ENCODE data around the gene GNG14. TPM values are rescaled to one million over a fixed set of nuclear protein-coding genes. Genes with fewer than 3 reads are reported as not detected.

GNG14 gene
- total and polyA plus RNA-seq, 10 of the 15 experiments (the other 5 are each of a cell fraction or from before 2014, with no cell fraction given): not detected

DNA sequence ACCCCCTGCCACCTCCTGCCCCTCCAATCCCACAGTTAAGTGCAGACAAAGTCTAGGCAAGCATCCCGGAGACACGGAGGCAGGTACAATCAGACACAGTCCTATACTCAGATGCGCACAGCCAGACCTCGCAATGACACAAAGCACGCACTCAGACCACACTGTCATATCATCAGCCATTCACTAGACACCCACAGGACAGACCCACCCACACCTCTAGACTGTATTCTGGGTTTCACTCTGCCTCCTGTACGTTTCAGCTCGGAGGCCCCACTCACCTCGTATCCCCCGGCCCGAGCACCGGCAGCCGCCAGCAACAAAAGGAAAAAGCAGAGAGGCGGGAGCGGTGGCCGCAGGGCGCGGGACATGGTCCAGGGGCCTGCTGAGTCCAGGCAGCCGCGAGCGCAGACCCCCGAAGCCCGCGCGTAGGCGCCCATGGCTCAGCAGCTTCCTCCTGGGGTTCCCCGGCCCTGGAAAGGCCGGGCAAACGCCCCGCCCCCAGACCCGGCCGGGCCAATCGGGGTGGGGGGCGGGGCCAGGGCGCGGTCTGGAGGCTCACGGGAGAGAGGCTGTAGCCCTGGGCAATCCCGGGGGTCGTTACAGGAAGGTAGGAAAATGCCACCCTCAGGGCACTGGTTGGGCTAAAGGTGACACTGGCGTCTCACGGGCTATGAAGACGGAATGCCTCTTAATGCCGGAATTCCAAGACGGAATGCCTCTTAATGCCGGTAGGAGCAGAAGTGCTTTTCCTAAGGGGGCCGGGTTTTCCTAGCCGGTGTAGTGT lies 21.3 kb upstream of the GNG14 start, which contains the start of the genes MAN2B1 and WDR83 (continued):
- TF ChIP-seq CTCF (IDR thresholded peaks at IDR 0.05 in 2 of 3, conservative IDR thresholded peaks at IDR 0.05 in 1 of 3; ENCODE audit: control insufficient read depth in 2 of 3, extremely low read depth in 1 of 3, insufficient read depth in 1 of 3, low read depth in 3 of 3, low read length in 3 of 3) (no peak), PAX5 (IDR thresholded peaks at IDR 0.05; ENCODE audit: borderline replicate concordance, low read depth, low read length) (no peak), PAX8 (IDR thresholded peaks at IDR 0.05) (no peak), MTA3 (IDR thresholded peaks at IDR 0.05; ENCODE audit: borderline replicate concordance, low read length) (no peak; the same call in 1 of the 2 replicates), ZNF274 (IDR thresholded peaks at IDR 0.05; ENCODE audit: insufficient read depth, insufficient read length) (no peak), HDAC6 (IDR thresholded peaks at IDR 0.05; ENCODE audit: unreplicated experiment) (no peak), FOS (IDR thresholded peaks at IDR 0.05; ENCODE audit: borderline replicate concordance, extremely low read depth, insufficient read length) (no peak), ZBTB40 (IDR thresholded peaks at IDR 0.05; ENCODE audit: borderline replicate concordance) (no peak), ASH2L (IDR thresholded peaks at IDR 0.05; ENCODE audit: borderline replicate concordance, low read depth) (no peak), FOXM1 (IDR thresholded peaks at IDR 0.05; ENCODE audit: low read depth, low read length) (no peak), NRF1 (conservative IDR thresholded peaks at IDR 0.05; ENCODE audit: low read depth, low read length) (no peak)
- TF ChIP-seq, protein P1, sequence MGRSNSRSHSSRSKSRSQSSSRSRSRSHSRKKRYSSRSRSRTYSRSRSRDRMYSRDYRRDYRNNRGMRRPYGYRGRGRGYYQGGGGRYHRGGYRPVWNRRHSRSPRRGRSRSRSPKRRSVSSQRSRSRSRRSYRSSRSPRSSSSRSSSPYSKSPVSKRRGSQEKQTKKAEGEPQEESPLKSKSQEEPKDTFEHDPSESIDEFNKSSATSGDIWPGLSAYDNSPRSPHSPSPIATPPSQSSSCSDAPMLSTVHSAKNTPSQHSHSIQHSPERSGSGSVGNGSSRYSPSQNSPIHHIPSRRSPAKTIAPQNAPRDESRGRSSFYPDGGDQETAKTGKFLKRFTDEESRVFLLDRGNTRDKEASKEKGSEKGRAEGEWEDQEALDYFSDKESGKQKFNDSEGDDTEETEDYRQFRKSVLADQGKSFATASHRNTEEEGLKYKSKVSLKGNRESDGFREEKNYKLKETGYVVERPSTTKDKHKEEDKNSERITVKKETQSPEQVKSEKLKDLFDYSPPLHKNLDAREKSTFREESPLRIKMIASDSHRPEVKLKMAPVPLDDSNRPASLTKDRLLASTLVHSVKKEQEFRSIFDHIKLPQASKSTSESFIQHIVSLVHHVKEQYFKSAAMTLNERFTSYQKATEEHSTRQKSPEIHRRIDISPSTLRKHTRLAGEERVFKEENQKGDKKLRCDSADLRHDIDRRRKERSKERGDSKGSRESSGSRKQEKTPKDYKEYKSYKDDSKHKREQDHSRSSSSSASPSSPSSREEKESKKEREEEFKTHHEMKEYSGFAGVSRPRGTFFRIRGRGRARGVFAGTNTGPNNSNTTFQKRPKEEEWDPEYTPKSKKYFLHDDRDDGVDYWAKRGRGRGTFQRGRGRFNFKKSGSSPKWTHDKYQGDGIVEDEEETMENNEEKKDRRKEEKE (IDR thresholded peaks at IDR 0.05): no peak
- TF ChIP-seq, protein P2, sequence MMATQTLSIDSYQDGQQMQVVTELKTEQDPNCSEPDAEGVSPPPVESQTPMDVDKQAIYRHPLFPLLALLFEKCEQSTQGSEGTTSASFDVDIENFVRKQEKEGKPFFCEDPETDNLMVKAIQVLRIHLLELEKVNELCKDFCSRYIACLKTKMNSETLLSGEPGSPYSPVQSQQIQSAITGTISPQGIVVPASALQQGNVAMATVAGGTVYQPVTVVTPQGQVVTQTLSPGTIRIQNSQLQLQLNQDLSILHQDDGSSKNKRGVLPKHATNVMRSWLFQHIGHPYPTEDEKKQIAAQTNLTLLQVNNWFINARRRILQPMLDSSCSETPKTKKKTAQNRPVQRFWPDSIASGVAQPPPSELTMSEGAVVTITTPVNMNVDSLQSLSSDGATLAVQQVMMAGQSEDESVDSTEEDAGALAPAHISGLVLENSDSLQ (IDR thresholded peaks at IDR 0.05): peak; percentile 42; the same call in 1 of the 2 replicates
- TF ChIP-seq, protein P3, sequence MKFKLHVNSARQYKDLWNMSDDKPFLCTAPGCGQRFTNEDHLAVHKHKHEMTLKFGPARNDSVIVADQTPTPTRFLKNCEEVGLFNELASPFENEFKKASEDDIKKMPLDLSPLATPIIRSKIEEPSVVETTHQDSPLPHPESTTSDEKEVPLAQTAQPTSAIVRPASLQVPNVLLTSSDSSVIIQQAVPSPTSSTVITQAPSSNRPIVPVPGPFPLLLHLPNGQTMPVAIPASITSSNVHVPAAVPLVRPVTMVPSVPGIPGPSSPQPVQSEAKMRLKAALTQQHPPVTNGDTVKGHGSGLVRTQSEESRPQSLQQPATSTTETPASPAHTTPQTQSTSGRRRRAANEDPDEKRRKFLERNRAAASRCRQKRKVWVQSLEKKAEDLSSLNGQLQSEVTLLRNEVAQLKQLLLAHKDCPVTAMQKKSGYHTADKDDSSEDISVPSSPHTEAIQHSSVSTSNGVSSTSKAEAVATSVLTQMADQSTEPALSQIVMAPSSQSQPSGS (IDR thresholded peaks at IDR 0.05; ENCODE audit: low read length): no peak
- TF ChIP-seq, protein P4, sequence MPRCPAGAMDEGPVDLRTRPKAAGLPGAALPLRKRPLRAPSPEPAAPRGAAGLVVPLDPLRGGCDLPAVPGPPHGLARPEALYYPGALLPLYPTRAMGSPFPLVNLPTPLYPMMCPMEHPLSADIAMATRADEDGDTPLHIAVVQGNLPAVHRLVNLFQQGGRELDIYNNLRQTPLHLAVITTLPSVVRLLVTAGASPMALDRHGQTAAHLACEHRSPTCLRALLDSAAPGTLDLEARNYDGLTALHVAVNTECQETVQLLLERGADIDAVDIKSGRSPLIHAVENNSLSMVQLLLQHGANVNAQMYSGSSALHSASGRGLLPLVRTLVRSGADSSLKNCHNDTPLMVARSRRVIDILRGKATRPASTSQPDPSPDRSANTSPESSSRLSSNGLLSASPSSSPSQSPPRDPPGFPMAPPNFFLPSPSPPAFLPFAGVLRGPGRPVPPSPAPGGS (IDR thresholded peaks at IDR 0.05; ENCODE audit: borderline replicate concordance, insufficient read depth, low read depth, low read length, poor library complexity, severe bottlenecking): no peak
